Liver (tissue), 3 donors: ENCODE results near the gene CX3CL1.

Source experiments
- EGR1 ChIP-seq, 2 donors: IDR thresholded peaks; 2 replicates each; pipeline ENCODE4 v1.6.1; 2016 to 2018; ENCODE audit warnings: antibody characterized with exemption in 2 of 2, low read depth in 2 of 2
- GABPA ChIP-seq, 2 donors: IDR thresholded peaks in 1 of 2; conservative IDR thresholded peaks in 1 of 2; 2 replicates each; pipeline ENCODE4 v1.6.1; 2016; ENCODE audit warnings: antibody characterized with exemption in 2 of 2, mild to moderate bottlenecking in 1 of 2, moderate library complexity in 1 of 2
- HNF4G ChIP-seq: IDR thresholded peaks from 2 replicates; pipeline ENCODE4 v1.6.1; 2016; ENCODE audit warnings: antibody characterized with exemption
- JUND ChIP-seq, 2 donors: IDR thresholded peaks; 2 replicates each; pipeline ENCODE4 v1.6.1; 2016; ENCODE audit warnings: antibody characterized with exemption in 2 of 2
- RAD21 ChIP-seq, 2 donors: IDR thresholded peaks; 2 replicates each; pipeline ENCODE4 v1.6.1; 2016; ENCODE audit warnings: antibody characterized with exemption in 2 of 2, mild to moderate bottlenecking in 2 of 2
- RXRA ChIP-seq, 2 donors: IDR thresholded peaks; 2 replicates each; pipeline ENCODE4 v1.6.1; 2017 to 2018; ENCODE audit warnings: antibody characterized with exemption in 2 of 2, mild to moderate bottlenecking in 1 of 2
- SP1 ChIP-seq: IDR thresholded peaks from 2 replicates; pipeline ENCODE4 v1.6.1; 2018; ENCODE audit warnings: antibody characterized with exemption, mild to moderate bottlenecking
- TAF1 ChIP-seq: conservative IDR thresholded peaks from 2 replicates; pipeline ENCODE4 v1.6.1; 2016; ENCODE audit warnings: antibody characterized with exemption, mild to moderate bottlenecking
- TF ChIP-seq, protein P1 (sequence below): fragments of 150-350 bp; IDR thresholded peaks from 2 replicates; pipeline ENCODE4 v1.5.1; 2017; ENCODE audit warnings: improper control_type of control experiment, low read depth, low read length; ENCODE audit not compliant: missing input control
- TF ChIP-seq, protein P2 (sequence below): IDR thresholded peaks from 2 replicates; pipeline ENCODE4 v1.6.1; 2016; ENCODE audit warnings: antibody characterized with exemption
- TF ChIP-seq, protein P3 (sequence below): IDR thresholded peaks from 2 replicates; pipeline ENCODE4 v1.6.1; 2016; ENCODE audit warnings: antibody characterized with exemption
- TF ChIP-seq, protein P4 (sequence below): IDR thresholded peaks from 2 replicates; pipeline ENCODE4 v1.6.1; 2016; ENCODE audit warnings: antibody characterized with exemption, mild to moderate bottlenecking
- TF ChIP-seq, protein P5 (sequence below): IDR thresholded peaks from 2 replicates; pipeline ENCODE4 v1.6.1; 2016; ENCODE audit warnings: antibody characterized with exemption
- donor health status: healthy.
- donor health status: healthy.

DNA sequence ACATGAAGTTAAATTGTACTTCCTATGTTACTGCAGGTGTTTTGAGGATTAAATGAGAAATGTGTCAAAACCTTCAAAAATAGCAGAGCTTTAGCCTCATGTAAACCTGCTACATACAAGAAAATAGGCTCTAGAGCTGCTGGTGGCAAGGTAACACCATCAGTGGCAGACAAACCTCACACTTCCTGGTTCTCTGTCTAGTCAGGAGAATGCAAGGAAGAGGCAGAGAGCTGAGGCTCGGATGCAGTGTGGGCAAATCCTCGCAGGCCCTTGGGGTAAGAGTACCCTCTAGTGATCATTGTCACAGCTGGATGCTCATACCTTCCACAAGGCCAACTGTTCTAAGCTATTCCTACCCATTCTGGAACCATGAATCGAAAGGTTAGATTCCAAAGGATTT lies 60.7 kb downstream of the CX3CL1 start:
- TF ChIP-seq, protein P1, sequence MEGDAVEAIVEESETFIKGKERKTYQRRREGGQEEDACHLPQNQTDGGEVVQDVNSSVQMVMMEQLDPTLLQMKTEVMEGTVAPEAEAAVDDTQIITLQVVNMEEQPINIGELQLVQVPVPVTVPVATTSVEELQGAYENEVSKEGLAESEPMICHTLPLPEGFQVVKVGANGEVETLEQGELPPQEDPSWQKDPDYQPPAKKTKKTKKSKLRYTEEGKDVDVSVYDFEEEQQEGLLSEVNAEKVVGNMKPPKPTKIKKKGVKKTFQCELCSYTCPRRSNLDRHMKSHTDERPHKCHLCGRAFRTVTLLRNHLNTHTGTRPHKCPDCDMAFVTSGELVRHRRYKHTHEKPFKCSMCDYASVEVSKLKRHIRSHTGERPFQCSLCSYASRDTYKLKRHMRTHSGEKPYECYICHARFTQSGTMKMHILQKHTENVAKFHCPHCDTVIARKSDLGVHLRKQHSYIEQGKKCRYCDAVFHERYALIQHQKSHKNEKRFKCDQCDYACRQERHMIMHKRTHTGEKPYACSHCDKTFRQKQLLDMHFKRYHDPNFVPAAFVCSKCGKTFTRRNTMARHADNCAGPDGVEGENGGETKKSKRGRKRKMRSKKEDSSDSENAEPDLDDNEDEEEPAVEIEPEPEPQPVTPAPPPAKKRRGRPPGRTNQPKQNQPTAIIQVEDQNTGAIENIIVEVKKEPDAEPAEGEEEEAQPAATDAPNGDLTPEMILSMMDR, result no peak
- TF ChIP-seq RAD21 (IDR thresholded peaks at IDR 0.05) (no peak), JUND (IDR thresholded peaks at IDR 0.05) (no peak), TAF1 (no peak), SP1 (no peak), GABPA (IDR thresholded peaks at IDR 0.05 in 1 of 2, conservative IDR thresholded peaks at IDR 0.05 in 1 of 2) (no peak), RXRA (IDR thresholded peaks at IDR 0.05) (no peak), HNF4G (no peak), EGR1 (IDR thresholded peaks at IDR 0.05; ENCODE audit: low read depth in 2 of 2) (no peak)
- TF ChIP-seq, protein P2, sequence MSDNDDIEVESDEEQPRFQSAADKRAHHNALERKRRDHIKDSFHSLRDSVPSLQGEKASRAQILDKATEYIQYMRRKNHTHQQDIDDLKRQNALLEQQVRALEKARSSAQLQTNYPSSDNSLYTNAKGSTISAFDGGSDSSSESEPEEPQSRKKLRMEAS, result no peak
- TF ChIP-seq, protein P3, sequence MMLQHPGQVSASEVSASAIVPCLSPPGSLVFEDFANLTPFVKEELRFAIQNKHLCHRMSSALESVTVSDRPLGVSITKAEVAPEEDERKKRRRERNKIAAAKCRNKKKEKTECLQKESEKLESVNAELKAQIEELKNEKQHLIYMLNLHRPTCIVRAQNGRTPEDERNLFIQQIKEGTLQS, result no peak
- TF ChIP-seq, protein P4, sequence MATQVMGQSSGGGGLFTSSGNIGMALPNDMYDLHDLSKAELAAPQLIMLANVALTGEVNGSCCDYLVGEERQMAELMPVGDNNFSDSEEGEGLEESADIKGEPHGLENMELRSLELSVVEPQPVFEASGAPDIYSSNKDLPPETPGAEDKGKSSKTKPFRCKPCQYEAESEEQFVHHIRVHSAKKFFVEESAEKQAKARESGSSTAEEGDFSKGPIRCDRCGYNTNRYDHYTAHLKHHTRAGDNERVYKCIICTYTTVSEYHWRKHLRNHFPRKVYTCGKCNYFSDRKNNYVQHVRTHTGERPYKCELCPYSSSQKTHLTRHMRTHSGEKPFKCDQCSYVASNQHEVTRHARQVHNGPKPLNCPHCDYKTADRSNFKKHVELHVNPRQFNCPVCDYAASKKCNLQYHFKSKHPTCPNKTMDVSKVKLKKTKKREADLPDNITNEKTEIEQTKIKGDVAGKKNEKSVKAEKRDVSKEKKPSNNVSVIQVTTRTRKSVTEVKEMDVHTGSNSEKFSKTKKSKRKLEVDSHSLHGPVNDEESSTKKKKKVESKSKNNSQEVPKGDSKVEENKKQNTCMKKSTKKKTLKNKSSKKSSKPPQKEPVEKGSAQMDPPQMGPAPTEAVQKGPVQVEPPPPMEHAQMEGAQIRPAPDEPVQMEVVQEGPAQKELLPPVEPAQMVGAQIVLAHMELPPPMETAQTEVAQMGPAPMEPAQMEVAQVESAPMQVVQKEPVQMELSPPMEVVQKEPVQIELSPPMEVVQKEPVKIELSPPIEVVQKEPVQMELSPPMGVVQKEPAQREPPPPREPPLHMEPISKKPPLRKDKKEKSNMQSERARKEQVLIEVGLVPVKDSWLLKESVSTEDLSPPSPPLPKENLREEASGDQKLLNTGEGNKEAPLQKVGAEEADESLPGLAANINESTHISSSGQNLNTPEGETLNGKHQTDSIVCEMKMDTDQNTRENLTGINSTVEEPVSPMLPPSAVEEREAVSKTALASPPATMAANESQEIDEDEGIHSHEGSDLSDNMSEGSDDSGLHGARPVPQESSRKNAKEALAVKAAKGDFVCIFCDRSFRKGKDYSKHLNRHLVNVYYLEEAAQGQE, result no peak
- TF ChIP-seq, protein P5, sequence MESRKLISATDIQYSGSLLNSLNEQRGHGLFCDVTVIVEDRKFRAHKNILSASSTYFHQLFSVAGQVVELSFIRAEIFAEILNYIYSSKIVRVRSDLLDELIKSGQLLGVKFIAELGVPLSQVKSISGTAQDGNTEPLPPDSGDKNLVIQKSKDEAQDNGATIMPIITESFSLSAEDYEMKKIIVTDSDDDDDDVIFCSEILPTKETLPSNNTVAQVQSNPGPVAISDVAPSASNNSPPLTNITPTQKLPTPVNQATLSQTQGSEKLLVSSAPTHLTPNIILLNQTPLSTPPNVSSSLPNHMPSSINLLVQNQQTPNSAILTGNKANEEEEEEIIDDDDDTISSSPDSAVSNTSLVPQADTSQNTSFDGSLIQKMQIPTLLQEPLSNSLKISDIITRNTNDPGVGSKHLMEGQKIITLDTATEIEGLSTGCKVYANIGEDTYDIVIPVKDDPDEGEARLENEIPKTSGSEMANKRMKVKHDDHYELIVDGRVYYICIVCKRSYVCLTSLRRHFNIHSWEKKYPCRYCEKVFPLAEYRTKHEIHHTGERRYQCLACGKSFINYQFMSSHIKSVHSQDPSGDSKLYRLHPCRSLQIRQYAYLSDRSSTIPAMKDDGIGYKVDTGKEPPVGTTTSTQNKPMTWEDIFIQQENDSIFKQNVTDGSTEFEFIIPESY, result no peak
